Neural crest cell (in vitro differentiated cells): Measurements from ENCODE around the gene CLTB. TPM values are rescaled to one million over a fixed set of nuclear protein-coding genes. Genes with fewer than 3 reads are reported as not detected.

ENCODE experiments used
- DNase-seq: peaks from one replicate; pipeline ENCODE4 v3.0.0; 2021; ENCODE audit warnings: low read depth, mixed read lengths, low spot score
- H3K27ac Mint-ChIP-seq: one replicate; pipeline ENCODE4 v1.8.0; 2021; ENCODE audit warnings: mild to moderate bottlenecking, mixed read lengths; ENCODE audit not compliant: unreplicated experiment
- H3K27me3 Mint-ChIP-seq: 2 replicates; pipeline ENCODE4 v1.8.0; 2021; ENCODE audit warnings: low read depth, mild to moderate bottlenecking, mixed read lengths
- H3K36me3 Mint-ChIP-seq: 2 replicates; pipeline ENCODE4 v1.8.0; 2021; ENCODE audit warnings: low read depth, mild to moderate bottlenecking, mixed read lengths
- H3K4me1 Mint-ChIP-seq: 2 replicates; pipeline ENCODE4 v1.8.0; 2021; ENCODE audit warnings: mixed read lengths
- H3K4me3 Mint-ChIP-seq: one replicate; pipeline ENCODE4 v1.8.0; 2021; ENCODE audit warnings: mild to moderate bottlenecking, mixed read lengths
- H3K9me3 Mint-ChIP-seq: 2 replicates; pipeline ENCODE4 v1.8.0; 2021; ENCODE audit warnings: mixed read lengths
- total RNA-seq: library from RNA; stranded (reverse); gene quantifications from 2 replicates; pipeline ENCODE4 v1.2.1, GENCODE V29; 2021
- TF ChIP-seq, protein P1 (sequence below): fragments of 200-600 bp; sonication (generic); conservative IDR thresholded peaks from 2 replicates; pipeline ENCODE4 v1.5.0; 2021; ENCODE audit warnings: antibody characterized with exemption, mild to moderate bottlenecking

Gene CLTB
- total RNA-seq, 1 donor from 2014 or later: 31.6 TPM

- H3K4me1 Mint-ChIP-seq: peaks cover 33% of the 10 kb centered on the region
- H3K27ac Mint-ChIP-seq: peak overlapping the region; percentile 100
- TF ChIP-seq, protein P1, sequence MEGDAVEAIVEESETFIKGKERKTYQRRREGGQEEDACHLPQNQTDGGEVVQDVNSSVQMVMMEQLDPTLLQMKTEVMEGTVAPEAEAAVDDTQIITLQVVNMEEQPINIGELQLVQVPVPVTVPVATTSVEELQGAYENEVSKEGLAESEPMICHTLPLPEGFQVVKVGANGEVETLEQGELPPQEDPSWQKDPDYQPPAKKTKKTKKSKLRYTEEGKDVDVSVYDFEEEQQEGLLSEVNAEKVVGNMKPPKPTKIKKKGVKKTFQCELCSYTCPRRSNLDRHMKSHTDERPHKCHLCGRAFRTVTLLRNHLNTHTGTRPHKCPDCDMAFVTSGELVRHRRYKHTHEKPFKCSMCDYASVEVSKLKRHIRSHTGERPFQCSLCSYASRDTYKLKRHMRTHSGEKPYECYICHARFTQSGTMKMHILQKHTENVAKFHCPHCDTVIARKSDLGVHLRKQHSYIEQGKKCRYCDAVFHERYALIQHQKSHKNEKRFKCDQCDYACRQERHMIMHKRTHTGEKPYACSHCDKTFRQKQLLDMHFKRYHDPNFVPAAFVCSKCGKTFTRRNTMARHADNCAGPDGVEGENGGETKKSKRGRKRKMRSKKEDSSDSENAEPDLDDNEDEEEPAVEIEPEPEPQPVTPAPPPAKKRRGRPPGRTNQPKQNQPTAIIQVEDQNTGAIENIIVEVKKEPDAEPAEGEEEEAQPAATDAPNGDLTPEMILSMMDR: no peak
- peaks cover 4% of the 10 kb centered on the region for H3K36me3 Mint-ChIP-seq
- no peak for DNase-seq
- no peaks in the 10 kb centered on the region for H3K9me3 Mint-ChIP-seq
- H3K4me3 Mint-ChIP-seq: peak overlapping the region; percentile 100
- no peaks in the 10 kb centered on the region for H3K27me3 Mint-ChIP-seq
Measured at GRCh38 chr5:176389135-176390123, 26.9 kb downstream of the CLTB start.

DNA sequence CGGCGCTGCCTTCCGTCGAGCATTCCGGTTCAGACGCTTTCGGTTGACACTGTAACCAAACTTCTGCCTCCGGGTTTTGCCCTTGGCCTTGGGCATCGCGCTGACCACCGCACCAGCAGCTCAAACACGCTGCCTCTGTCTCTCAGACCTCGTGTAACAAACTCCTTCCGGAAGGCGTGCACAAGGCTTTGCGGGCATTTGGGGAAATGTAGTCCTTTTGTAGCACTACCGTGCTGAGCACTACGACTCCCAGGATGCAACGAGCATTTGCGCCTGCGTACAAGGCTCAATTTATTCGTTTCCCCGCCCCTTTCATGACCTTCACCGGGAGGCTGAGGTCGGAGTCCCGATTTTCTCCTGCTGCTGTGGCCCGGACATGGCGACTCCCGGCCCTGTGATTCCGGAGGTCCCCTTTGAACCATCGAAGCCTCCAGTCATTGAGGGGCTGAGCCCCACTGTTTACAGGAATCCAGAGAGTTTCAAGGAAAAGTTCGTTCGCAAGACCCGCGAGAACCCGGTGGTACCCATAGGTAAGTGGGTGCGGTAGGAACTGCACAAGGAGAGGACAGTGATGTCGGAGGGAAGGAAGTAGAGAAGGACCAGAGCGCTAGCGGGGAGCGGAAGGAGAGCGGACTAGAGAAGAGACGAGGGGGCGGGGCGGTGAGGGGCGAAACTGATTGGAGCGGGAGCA is 27.8 kb downstream of the CLTB start, which contains the start of the genes HIGD2A and NOP16:
Gene HIGD2A (plus strand): TSS at position 308 of the 691 bp plus-strand sequence. CDS start 69 bp downstream, at position 377.
Gene NOP16 (minus strand): TSS at position 155 of the 691 bp plus-strand sequence. CDS start 59 bp downstream, at position 96.
- H3K4me3 Mint-ChIP-seq: peak within 1 kb of the TSS; percentile 100

DNA sequence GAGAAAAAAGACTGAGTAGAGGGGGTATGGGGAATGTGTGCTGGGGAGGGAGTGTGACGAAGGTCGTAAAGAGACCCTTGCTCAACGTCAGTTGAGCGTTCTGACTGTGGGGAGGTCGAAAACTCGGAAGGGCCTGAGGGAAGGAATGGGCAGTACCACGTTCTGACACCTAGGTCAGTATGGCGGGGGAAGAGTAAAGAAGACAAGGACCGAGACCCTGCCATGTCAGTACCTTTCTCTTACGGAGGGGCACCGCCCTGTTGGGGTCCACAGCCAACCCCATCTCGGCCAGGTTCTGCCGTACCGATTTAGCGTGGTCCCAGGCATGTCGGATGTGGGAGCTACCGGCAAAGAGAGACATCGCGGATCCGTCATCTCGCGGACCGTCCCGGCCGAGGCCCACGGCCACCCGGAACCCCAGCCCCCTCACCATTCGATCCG is 28.3 kb downstream of the CLTB start:
- DNase-seq: peak; percentile 14
- TF ChIP-seq, protein P1: no peak
- Mint-ChIP-seq H3K4me3 (peak overlapping the region; percentile 100), H3K36me3 (peaks cover 4% of the 10 kb centered on the region), H3K9me3 (no peaks in the 10 kb centered on the region), H3K27me3 (no peaks in the 10 kb centered on the region), H3K27ac (peak overlapping the region; percentile 100), H3K4me1 (peaks cover 33% of the 10 kb centered on the region)

More for the DNA sequence above, 27.8 kb downstream of the CLTB start, which contains the start of the genes HIGD2A and NOP16:
- TF ChIP-seq, protein P1: no peak
- Mint-ChIP-seq H3K27me3 (no peaks in the 10 kb centered on the region), H3K36me3 (peaks cover 4% of the 10 kb centered on the region), H3K9me3 (no peaks in the 10 kb centered on the region), H3K27ac (peak within 1 kb of the TSS; percentile 100), H3K4me1 (peaks cover 33% of the 10 kb centered on the region)
- DNase-seq: peak; percentile 98

GRCh38 chr5:176387384-176387925 is 28.9 kb downstream of the CLTB start:
- Mint-ChIP-seq H3K9me3 (no peaks in the 10 kb centered on the region), H3K4me1 (peaks cover 33% of the 10 kb centered on the region), H3K36me3 (peaks cover 4% of the 10 kb centered on the region), H3K27ac (peak overlapping the region; percentile 100), H3K4me3 (peak overlapping the region; percentile 100), H3K27me3 (no peaks in the 10 kb centered on the region)
- DNase-seq: no peak
- TF ChIP-seq, protein P1: no peak

- TF ChIP-seq, protein P1: no peak
- no peaks in the 10 kb centered on the region for H3K9me3 Mint-ChIP-seq
- H3K27me3 Mint-ChIP-seq: no peaks in the 10 kb centered on the region
- H3K4me3 Mint-ChIP-seq: peak overlapping the region; percentile 58
- peaks cover 8% of the 10 kb centered on the region for H3K36me3 Mint-ChIP-seq
- DNase-seq: no peak
- peaks cover 33% of the 10 kb centered on the region for H3K4me1 Mint-ChIP-seq
- H3K27ac Mint-ChIP-seq: peak overlapping the region; percentile 44
Measured at GRCh38 chr5:176386491-176386890, 29.8 kb downstream of the CLTB start.
